ENCODE data around the gene HIVEP3.

DNA sequence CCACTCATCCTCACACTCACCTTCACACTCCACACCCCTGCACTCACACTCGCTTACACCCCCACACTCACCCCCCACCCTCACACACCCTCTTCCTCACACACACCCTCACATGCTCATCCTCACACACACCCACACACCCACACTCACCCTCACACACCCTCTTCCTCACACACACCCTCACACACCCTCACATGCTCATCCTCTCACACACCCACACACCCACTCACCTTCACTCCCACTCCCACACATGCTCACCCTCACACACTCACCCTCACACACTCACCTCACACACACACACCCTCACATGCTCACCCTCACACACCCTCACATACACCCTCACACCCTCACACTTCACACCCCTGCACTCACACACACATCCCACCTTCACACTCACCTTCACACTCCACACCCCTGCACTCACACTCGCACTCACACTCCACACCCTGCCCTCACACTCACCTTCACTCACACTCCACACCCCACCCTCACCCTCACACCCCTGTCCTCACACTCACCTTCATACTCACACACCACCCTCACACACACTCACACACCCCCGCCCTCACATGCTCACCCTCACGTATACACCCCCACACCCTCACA, 391.7 kb downstream of the HIVEP3 start:
- TF ChIP-seq POLR2AphosphoS5 (IDR thresholded peaks at IDR 0.05; ENCODE audit: low read depth, low read length) (no peak), TAF1 (IDR thresholded peaks at IDR 0.05; ENCODE audit: borderline replicate concordance, insufficient read depth, low read length) (no peak)
